Cardiac muscle cell (in vitro differentiated cells and primary cell): ENCODE measurements around the gene DOCK4. TPM values are rescaled to one million over a fixed set of nuclear protein-coding genes. Genes with fewer than 3 reads are reported as not detected.

Experiments used
- DNase-seq, 2 donors: peaks; one replicate each; pipeline versions ENCODE4 v3.0.0 to v3.0.0-alpha.2; 2010 to 2017; ENCODE audit warnings: low read depth in 1 of 2, low spot score in 1 of 2
- H3K27ac ChIP-seq: fragments of 200-600 bp; sonication (generic); 2 replicates; pipeline ENCODE4 v1.5.1; 2016
- H3K27me3 ChIP-seq: fragments of 200-600 bp; sonication (generic); 2 replicates; pipeline ENCODE4 v1.6.0; 2016; ENCODE audit warnings: control low read depth
- H3K36me3 ChIP-seq: fragments of 200-600 bp; sonication (generic); 2 replicates; pipeline ENCODE4 v1.5.1; 2016; ENCODE audit warnings: control low read depth
- H3K4me1 ChIP-seq: fragments of 200-600 bp; sonication (generic); 2 replicates; pipeline ENCODE4 v1.8.1; 2017; ENCODE audit warnings: low read depth, mild to moderate bottlenecking, mixed run types
- H3K4me3 ChIP-seq: fragments of 200-600 bp; sonication (generic); 2 replicates; pipeline ENCODE4 v1.5.1; 2016; ENCODE audit warnings: mild to moderate bottlenecking
- H3K9me3 ChIP-seq: fragments of 200-600 bp; sonication (generic); 2 replicates; pipeline ENCODE4 v1.5.1; 2017; ENCODE audit warnings: low read depth, mild to moderate bottlenecking, control low read depth
- polyA plus RNA-seq: library from polyadenylated mRNA; unstranded; fragments of >200 nt; fragmentation: Nextera tagmentation; extraction: Ambion mirVana; gene quantifications from 2 replicates; pipeline ENCODE4 v1.2.1, GENCODE V29; 2016
- total RNA-seq: library from RNA; depleted of rRNA; stranded (reverse); fragments of >200 nt; gene quantifications from 2 replicates; pipeline ENCODE4 v1.2.3, GENCODE V29; 2016
- TF ChIP-seq, protein P1 (sequence below): IDR thresholded peaks from 2 replicates; pipeline ENCODE4 v1.5.1; 2012; ENCODE audit warnings: low read depth, mild to moderate bottlenecking, low read length

Gene DOCK4
- total and polyA plus RNA-seq, 2 experiments from 2014 or later: 5.3 to 11.4 TPM

DNA sequence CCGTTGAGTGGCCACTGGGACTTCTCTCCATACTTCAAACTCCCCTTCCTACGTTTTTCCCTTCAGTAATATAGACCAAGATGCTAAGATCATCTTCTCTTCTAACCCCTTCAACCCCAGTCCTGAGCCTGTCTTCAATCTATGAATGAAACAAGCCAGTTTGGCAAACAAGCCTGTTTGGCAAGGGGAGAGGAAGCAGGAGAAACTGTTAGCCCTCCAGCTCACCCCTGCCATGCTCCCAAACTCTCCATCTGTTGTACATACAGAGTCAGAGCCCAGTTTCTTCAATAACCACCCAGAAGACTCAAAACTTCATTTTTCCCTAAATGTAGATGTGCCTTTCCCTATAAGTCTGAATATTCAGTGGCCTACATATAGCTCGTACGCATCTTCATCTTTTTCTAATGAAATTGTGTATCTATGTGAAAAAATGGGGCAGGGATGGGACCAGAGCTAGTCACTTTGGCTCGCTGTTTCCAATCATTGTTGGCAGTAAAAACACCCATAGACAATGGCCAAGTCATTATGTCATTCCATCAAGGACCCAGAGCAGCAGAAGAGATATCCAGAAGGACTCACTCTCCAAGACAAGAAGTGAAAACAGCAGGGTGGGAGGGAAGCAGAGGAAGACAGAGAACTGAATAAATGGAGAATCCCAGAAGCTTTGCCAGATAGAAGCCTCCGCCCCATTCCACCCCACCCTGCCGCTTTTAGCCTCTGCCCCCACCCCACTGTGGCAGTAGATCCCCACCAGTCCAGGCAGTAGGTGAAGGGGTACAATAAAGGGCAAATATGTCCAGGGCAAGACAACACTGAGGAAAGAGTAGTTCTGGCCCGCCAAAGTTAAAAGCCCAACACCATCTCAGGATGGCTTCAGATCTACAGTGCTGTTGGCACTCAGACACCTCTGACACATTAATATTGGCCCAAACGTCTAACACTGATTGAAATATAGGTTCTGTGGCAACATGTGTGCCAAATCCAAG lies 87.3 kb downstream of the DOCK4 start:
- DNase-seq: no peak
- no peaks in the 10 kb centered on the region for H3K36me3 ChIP-seq
- no peak overlapping the region for H3K27ac ChIP-seq
- TF ChIP-seq, protein P1, sequence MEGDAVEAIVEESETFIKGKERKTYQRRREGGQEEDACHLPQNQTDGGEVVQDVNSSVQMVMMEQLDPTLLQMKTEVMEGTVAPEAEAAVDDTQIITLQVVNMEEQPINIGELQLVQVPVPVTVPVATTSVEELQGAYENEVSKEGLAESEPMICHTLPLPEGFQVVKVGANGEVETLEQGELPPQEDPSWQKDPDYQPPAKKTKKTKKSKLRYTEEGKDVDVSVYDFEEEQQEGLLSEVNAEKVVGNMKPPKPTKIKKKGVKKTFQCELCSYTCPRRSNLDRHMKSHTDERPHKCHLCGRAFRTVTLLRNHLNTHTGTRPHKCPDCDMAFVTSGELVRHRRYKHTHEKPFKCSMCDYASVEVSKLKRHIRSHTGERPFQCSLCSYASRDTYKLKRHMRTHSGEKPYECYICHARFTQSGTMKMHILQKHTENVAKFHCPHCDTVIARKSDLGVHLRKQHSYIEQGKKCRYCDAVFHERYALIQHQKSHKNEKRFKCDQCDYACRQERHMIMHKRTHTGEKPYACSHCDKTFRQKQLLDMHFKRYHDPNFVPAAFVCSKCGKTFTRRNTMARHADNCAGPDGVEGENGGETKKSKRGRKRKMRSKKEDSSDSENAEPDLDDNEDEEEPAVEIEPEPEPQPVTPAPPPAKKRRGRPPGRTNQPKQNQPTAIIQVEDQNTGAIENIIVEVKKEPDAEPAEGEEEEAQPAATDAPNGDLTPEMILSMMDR: no peak
- H3K27me3 ChIP-seq: no peaks in the 10 kb centered on the region
- no peak overlapping the region for H3K4me3 ChIP-seq
- no peaks in the 10 kb centered on the region for H3K4me1 ChIP-seq
- H3K9me3 ChIP-seq: no peaks in the 10 kb centered on the region

DNA sequence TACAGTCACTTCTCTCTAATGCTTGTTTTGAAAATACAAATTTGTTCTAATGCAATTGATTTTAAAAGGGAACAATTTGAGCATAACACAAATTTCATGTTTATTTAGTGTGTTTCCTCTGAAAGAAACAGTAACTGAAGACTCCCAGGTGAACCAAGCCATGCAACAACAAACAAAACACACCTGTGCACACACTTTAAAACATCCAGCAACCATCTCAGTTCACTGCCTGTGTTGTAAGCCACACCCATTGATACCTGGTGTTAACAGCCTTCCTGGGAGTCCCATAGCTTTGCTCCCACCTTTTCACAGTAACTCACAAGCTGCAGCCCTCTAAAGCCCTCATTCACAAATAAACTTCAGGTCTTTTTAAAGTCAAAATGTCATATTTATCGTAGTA lies 89.3 kb downstream of the DOCK4 start:
- DNase-seq: no peak
- H3K4me1 ChIP-seq: no peaks in the 10 kb centered on the region
- H3K9me3 ChIP-seq: no peaks in the 10 kb centered on the region
- no peak overlapping the region for H3K4me3 ChIP-seq
- TF ChIP-seq, protein P1: no peak
- H3K27ac ChIP-seq: no peak overlapping the region
- H3K27me3 ChIP-seq: no peaks in the 10 kb centered on the region
- no peaks in the 10 kb centered on the region for H3K36me3 ChIP-seq

DNA sequence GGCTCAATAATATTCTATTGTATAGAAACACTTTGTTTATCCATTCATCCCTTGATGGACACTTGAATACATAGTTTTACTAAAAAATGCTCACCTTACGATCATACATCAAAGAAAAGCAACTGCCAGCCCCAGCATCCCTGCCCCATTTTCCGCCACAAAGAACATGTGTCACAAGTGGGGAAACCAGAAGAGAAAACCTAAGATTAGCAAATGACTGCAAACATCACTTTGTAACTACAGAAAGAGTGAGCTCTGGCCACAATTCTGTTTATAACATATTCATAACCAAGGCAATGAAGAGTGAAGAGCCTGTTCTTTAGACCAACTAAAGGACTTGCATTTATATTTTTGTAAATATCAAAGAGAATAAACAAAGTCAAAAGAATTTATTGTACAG lies 89.8 kb downstream of the DOCK4 start:
- Histone ChIP-seq H3K4me3 (no peak overlapping the region), H3K36me3 (no peaks in the 10 kb centered on the region), H3K9me3 (no peaks in the 10 kb centered on the region), H3K27me3 (no peaks in the 10 kb centered on the region), H3K27ac (no peak overlapping the region), H3K4me1 (no peaks in the 10 kb centered on the region)
- DNase-seq: no peak
- TF ChIP-seq, protein P1: no peak

DNA sequence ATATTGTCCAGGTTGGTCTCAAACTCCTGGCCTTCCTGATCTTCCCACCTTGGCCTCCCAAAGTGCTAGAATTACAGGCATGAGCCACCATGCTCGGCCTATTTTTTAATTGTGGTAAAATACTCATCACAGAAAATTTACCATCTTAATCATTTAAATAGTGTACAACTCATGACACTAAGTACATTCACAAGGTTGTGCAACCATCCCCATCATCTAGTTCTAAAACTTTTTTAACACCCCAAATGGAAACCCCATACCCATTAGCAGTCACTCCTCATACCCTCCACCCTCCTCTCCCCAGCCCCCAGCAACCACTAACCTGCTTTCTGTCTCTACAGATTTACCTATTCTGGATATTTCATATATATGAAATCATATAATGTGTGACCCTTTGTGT lies 90.3 kb downstream of the DOCK4 start:
- TF ChIP-seq, protein P1: no peak
- H3K27me3 ChIP-seq: no peaks in the 10 kb centered on the region
- no peaks in the 10 kb centered on the region for H3K36me3 ChIP-seq
- DNase-seq: no peak
- H3K4me3 ChIP-seq: no peak overlapping the region
- H3K9me3 ChIP-seq: no peaks in the 10 kb centered on the region
- no peak overlapping the region for H3K27ac ChIP-seq
- H3K4me1 ChIP-seq: no peaks in the 10 kb centered on the region

DNA sequence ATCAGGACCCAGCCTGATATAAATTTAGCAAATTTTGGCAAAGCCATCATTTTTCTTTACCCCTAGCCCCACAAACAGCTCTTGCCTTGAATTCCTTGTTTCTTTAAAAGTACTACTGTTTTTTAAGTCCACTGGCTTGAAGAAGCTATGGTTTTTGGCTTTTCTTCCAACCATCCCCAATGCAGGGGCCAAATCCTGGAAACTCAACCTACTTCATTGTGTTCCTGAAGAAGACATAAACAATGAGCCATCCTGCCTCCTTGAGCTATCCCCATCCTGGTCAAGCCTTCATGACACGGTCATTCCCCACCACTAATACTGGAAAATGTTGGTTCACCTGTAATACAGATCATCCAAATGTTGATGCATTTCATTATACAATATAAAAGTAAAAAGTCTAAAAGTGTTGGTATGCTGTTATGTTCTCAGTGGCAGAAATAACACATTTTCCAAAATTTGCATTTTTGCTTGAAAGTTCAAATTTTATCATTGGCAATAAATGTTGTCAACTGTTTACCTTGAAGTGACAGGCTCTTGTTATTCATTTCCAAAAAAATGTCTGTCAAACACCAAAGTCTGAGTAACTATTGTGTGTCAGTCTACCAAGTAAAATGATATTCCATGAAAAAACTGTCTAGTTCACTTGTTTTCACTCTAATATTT lies 92.2 kb downstream of the DOCK4 start:
- Histone ChIP-seq H3K4me3 (no peak overlapping the region), H3K36me3 (no peaks in the 10 kb centered on the region), H3K9me3 (no peaks in the 10 kb centered on the region), H3K27ac (no peak overlapping the region), H3K27me3 (no peaks in the 10 kb centered on the region), H3K4me1 (no peaks in the 10 kb centered on the region)
- no peak for DNase-seq
- TF ChIP-seq, protein P1: no peak
